Erythroblast (primary cell): ENCODE results near the gene FNDC11.

Experiments
- GATA1 ChIP-seq: IDR thresholded peaks from 2 replicates; pipeline ENCODE4 v1.6.1; 2011; ENCODE audit warnings: low read depth, mild to moderate bottlenecking, control low read depth, low read length, moderate library complexity
- POLR2A ChIP-seq: IDR thresholded peaks from 2 replicates; pipeline ENCODE4 v1.6.1; 2011; ENCODE audit warnings: mild to moderate bottlenecking, low read length

GRCh38 chr20:63572788-63573646, 19.1 kb downstream of the FNDC11 start:
- TF ChIP-seq POLR2A (no peak), GATA1 (no peak)
